GM12891 (cell line): Measurements from ENCODE around the gene ICAM3.

Source experiments
- POLR2A ChIP-seq: IDR thresholded peaks from 2 replicates; pipeline ENCODE4 v1.6.1; 2011; ENCODE audit warnings: low read depth, low read length, control low read depth
- POLR2AphosphoS5 ChIP-seq: IDR thresholded peaks from 2 replicates; pipeline ENCODE4 v1.6.1; 2011; ENCODE audit warnings: low read depth, low read length, control low read depth
- SPI1 ChIP-seq: IDR thresholded peaks from 2 replicates; pipeline ENCODE4 v1.6.1; 2011; ENCODE audit warnings: low read depth, low read length, control low read depth

DNA sequence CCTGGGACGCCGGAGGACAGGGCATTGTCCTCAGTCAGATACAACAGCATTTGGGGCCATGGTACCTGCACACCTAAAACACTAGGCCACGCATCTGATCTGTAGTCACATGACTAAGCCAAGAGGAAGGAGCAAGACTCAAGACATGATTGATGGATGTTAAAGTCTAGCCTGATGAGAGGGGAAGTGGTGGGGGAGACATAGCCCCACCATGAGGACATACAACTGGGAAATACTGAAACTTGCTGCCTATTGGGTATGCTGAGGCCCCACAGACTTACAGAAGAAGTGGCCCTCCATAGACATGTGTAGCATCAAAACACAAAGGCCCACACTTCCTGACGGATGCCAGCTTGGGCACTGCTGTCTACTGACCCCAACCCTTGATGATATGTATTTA, 54.0 kb downstream of the ICAM3 start:
- peak; percentile 62 for TF ChIP-seq POLR2A
- TF ChIP-seq POLR2AphosphoS5: peak; percentile 34
- TF ChIP-seq SPI1: peak; percentile 45
